HCT116 (cell line): ENCODE results near the gene FNBP1. TPM values are rescaled to one million over a fixed set of nuclear protein-coding genes. Genes with fewer than 3 reads are reported as not detected.

ENCODE experiments used
- ATAC-seq: fragments of 200-7000 bp; cut with Tn5 transposase; 2 replicates; pipeline ENCODE4 v1.9.1; 2020; ENCODE audit warnings: mild to moderate bottlenecking, moderate library complexity
- BruUV-seq: library from RNA; stranded (reverse); fragments of 400-500 nt; replicated peaks from 2 replicates; lab custom pipeline; 2021; lab: Mats Ljungman, UMichigan
- CTCF ChIA-PET: fragments of 300-600 bp; sonication (Branson Sonifier 250); formaldehyde crosslinking; loops from one replicate; lab custom pipeline; 2021; ENCODE audit warnings: antibody characterized with exemption; lab: Charles Lee
- POLR2A ChIA-PET: fragments of 300-600, 350-600 bp; sonication (Branson Sonifier 250); formaldehyde crosslinking; loops from one replicate; lab custom pipeline; 2021; ENCODE audit warnings: antibody characterized with exemption; lab: Charles Lee
- RAD21 ChIA-PET, 2 experiments: fragments of 300-600 bp; sonication (Branson Sonifier 250); formaldehyde crosslinking; loops; one replicate each; lab custom pipeline; 2023; ENCODE audit warnings: low total read pairs in 2 of 2; ENCODE audit not compliant: uncharacterized antibody in 2 of 2, unreplicated experiment in 2 of 2, low non-redundant PET in 1 of 2; lab: Charles Lee
- DNase-seq: peaks from one replicate; pipeline ENCODE4 v3.0.0-alpha.2; 2010; ENCODE audit warnings: low read depth, low spot score
- H2AFZ ChIP-seq: fragments of 200-600 bp; shearing (Covaris generic), sonication (generic); 2 replicates; pipeline ENCODE4 v1.6.1; 2017; ENCODE audit warnings: low read depth, mixed run types, mixed read lengths, antibody characterized with exemption, low read length; ENCODE audit not compliant: poor library complexity, severe bottlenecking
- H3K27ac ChIP-seq: 2 replicates; pipeline ENCODE4 v1.5.1; 2012; ENCODE audit warnings: low read depth, low read length
- H3K27me3 ChIP-seq: fragments of 200-600 bp; sonication (generic); 2 replicates; pipeline ENCODE4 v1.6.1; 2016; ENCODE audit warnings: mixed run types, low read length, mixed read lengths; ENCODE audit not compliant: insufficient read depth
- H3K36me3 ChIP-seq, 2 experiments: fragments of 200-500 bp in 1 of 2; fragments of 200-600 bp in 1 of 2; sonication (Bioruptor generic) in 1 of 2; sonication (generic) in 1 of 2; 2 replicates each; pipeline versions ENCODE4 v1.5.1 to v1.6.1; 2014 to 2016; ENCODE audit warnings: low read length in 2 of 2, inconsistent platforms in 1 of 2, mixed read lengths in 1 of 2, mixed run types in 1 of 2; ENCODE audit not compliant: insufficient read depth in 2 of 2, control insufficient read depth in 1 of 2
- H3K4me1 ChIP-seq, 2 experiments: fragments of 200-600 bp in 1 of 2; sonication (generic) in 1 of 2; 2 replicates each; pipeline versions ENCODE4 v1.5.1 to v1.6.1; 2012 to 2017; ENCODE audit warnings: low read length in 2 of 2, inconsistent platforms in 1 of 2, mild to moderate bottlenecking in 1 of 2, mixed read lengths in 1 of 2, mixed run types in 1 of 2, moderate library complexity in 1 of 2; ENCODE audit not compliant: insufficient read depth in 2 of 2, control insufficient read depth in 1 of 2
- H3K4me2 ChIP-seq: fragments of 200-600 bp; sonication (generic); 2 replicates; pipeline ENCODE4 v1.6.1; 2017; ENCODE audit warnings: mixed run types, low read length, mixed read lengths
- H3K4me3 ChIP-seq, 2 experiments: fragments of 200-600 bp in 1 of 2; sonication (generic) in 1 of 2; replicated peaks in 1 of 2; 2 replicates each; pipeline ENCODE4 v1.5.1; 2011 to 2016; ENCODE audit warnings: low read length in 2 of 2, control low read depth in 1 of 2, low read depth in 1 of 2, mild to moderate bottlenecking in 1 of 2, mixed read lengths in 1 of 2, mixed run types in 1 of 2
- H3K79me2 ChIP-seq: fragments of 200-600 bp; sonication (generic); 2 replicates; pipeline ENCODE4 v1.6.1; 2017; ENCODE audit warnings: mild to moderate bottlenecking, mixed run types, low read length, moderate library complexity, mixed read lengths; ENCODE audit not compliant: insufficient read depth
- H3K9ac ChIP-seq: fragments of 200-600 bp; sonication (generic); 2 replicates; pipeline ENCODE4 v1.6.1; 2016; ENCODE audit warnings: low read length, mixed read lengths
- H3K9me2 ChIP-seq: fragments of 200-600 bp; sonication (generic), shearing (Covaris generic); 2 replicates; pipeline ENCODE4 v1.6.1; 2017; ENCODE audit warnings: mixed run types, mild to moderate bottlenecking, moderate library complexity; ENCODE audit not compliant: insufficient read depth
- H3K9me3 ChIP-seq, 2 experiments: fragments of 200-500 bp in 1 of 2; fragments of 200-600 bp in 1 of 2; sonication (Bioruptor generic) in 1 of 2; sonication (generic) in 1 of 2; 2 replicates each; pipeline ENCODE4 v1.6.1; 2014 to 2017; ENCODE audit warnings: low read length in 2 of 2, mixed read lengths in 2 of 2, inconsistent platforms in 1 of 2, low read depth in 1 of 2, mild to moderate bottlenecking in 1 of 2, mixed run types in 1 of 2, moderate library complexity in 1 of 2; ENCODE audit not compliant: control insufficient read depth in 1 of 2, insufficient read depth in 1 of 2
- H4K20me1 ChIP-seq: fragments of 200-600 bp; sonication (generic), shearing (Covaris generic); 2 replicates; pipeline ENCODE4 v1.6.1; 2017; ENCODE audit warnings: mixed run types, mild to moderate bottlenecking, moderate library complexity; ENCODE audit not compliant: insufficient read depth
- CBX3 ChIP-seq: IDR thresholded peaks from 2 replicates; pipeline ENCODE4 v1.6.1; 2012; ENCODE audit warnings: low read depth
- CEBPB ChIP-seq: IDR thresholded peaks from 2 replicates; pipeline ENCODE4 v1.6.1; 2012; ENCODE audit warnings: low read depth
- CTCF ChIP-seq, 3 experiments: fragments of 200-600 bp in 1 of 3; sonication (generic) in 1 of 3; IDR thresholded peaks in 2 of 3; conservative IDR thresholded peaks in 1 of 3; 2 replicates each; pipeline ENCODE4 v1.5.1; 2012 to 2017; ENCODE audit warnings: low read depth in 2 of 3, low read length in 2 of 3, antibody characterized with exemption in 1 of 3, borderline replicate concordance in 1 of 3, control low read depth in 1 of 3, mild to moderate bottlenecking in 1 of 3, mixed read lengths in 1 of 3, mixed run types in 1 of 3, moderate library complexity in 1 of 3; ENCODE audit not compliant: insufficient read depth in 1 of 3
- EGR1 ChIP-seq: IDR thresholded peaks from 2 replicates; pipeline ENCODE4 v1.6.1; 2012; ENCODE audit warnings: low read depth
- EZH2phosphoT487 ChIP-seq: fragments of 200-600 bp; IDR thresholded peaks from 2 replicates; pipeline ENCODE4 v1.6.1; 2018; ENCODE audit warnings: antibody characterized with exemption, borderline replicate concordance
- FOSL1 ChIP-seq: IDR thresholded peaks from 2 replicates; pipeline ENCODE4 v1.6.1; 2012; ENCODE audit warnings: low read depth
- JUND ChIP-seq: IDR thresholded peaks from 2 replicates; pipeline ENCODE4 v1.6.1; 2012
- POLR2A ChIP-seq: IDR thresholded peaks from 2 replicates; pipeline ENCODE4 v1.7.0; 2011; ENCODE audit warnings: borderline replicate concordance; ENCODE audit not compliant: insufficient read depth, insufficient read length; ENCODE audit errors: extremely low read depth
- POLR2AphosphoS5 ChIP-seq: IDR thresholded peaks from 2 replicates; pipeline ENCODE4 v1.6.1; 2011; ENCODE audit warnings: mild to moderate bottlenecking, low read depth, low read length, moderate library complexity
- RAD21 ChIP-seq: IDR thresholded peaks from 2 replicates; pipeline ENCODE4 v1.6.1; 2012; ENCODE audit warnings: low read depth, mild to moderate bottlenecking
- REST ChIP-seq: IDR thresholded peaks from 2 replicates; pipeline ENCODE4 v1.6.1; 2012; ENCODE audit warnings: low read depth
- SIN3A ChIP-seq: IDR thresholded peaks from 2 replicates; pipeline ENCODE4 v1.6.1; 2012; ENCODE audit warnings: low read depth
- SP1 ChIP-seq: IDR thresholded peaks from 2 replicates; pipeline ENCODE4 v1.6.1; 2012; ENCODE audit warnings: low read depth
- YY1 ChIP-seq: IDR thresholded peaks from 2 replicates; pipeline ENCODE4 v1.6.1; 2011; ENCODE audit warnings: low read length, low read depth, moderate library complexity, mild to moderate bottlenecking; ENCODE audit not compliant: insufficient replicate concordance; ENCODE audit errors: extremely low read depth
- ZNF274 ChIP-seq: fragments of 200-500 bp; sonication (Bioruptor generic); IDR thresholded peaks from 2 replicates; pipeline ENCODE4 v1.6.1; 2014; ENCODE audit warnings: mild to moderate bottlenecking, low read depth, low read length, inconsistent platforms
- intact Hi-C: fragments of 100-400 bp; cut with micrococcal nuclease; formaldehyde crosslinking; loops from 2 replicates; pipeline ENCODE4 v1.10.0; 2022
- total RNA-seq: library from RNA; stranded (reverse); gene quantifications from one replicate; pipeline ENCODE4 v1.2.1, GENCODE V29; 2021; ENCODE audit not compliant: unreplicated experiment
- TF ChIP-seq, protein P1 (sequence below): IDR thresholded peaks from 2 replicates; pipeline ENCODE4 v1.6.1; 2011; ENCODE audit warnings: mild to moderate bottlenecking, low read length, moderate library complexity; ENCODE audit not compliant: insufficient replicate concordance; ENCODE audit errors: extremely low read depth
- TF ChIP-seq, protein P2 (sequence below): IDR thresholded peaks from 2 replicates; pipeline ENCODE4 v1.6.1; 2012
- TF ChIP-seq, protein P3 (sequence below): IDR thresholded peaks from 2 replicates; pipeline ENCODE4 v1.6.1; 2012

Gene FNBP1
- total RNA-seq, 1 experiment from 2014 or later, result 25.0 TPM

- ChIA-PET CTCF (no interaction called here), POLR2A (no interaction called here), RAD21 (no interaction called here)
- TF ChIP-seq ZNF274 (no peak), RAD21 (no peak), SP1 (no peak), FOSL1 (no peak), EZH2phosphoT487 (no peak), POLR2A (no peak), CTCF (IDR thresholded peaks at IDR 0.05 in 2 of 3, conservative IDR thresholded peaks at IDR 0.05 in 1 of 3; ENCODE audit: borderline replicate concordance in 1 of 3, insufficient read depth in 1 of 3, low read depth in 2 of 3, low read length in 2 of 3) (no peak), POLR2AphosphoS5 (no peak), CBX3 (no peak), JUND (no peak), YY1 (no peak), EGR1 (no peak), SIN3A (no peak), REST (no peak), CEBPB (no peak)
- TF ChIP-seq, protein P1, sequence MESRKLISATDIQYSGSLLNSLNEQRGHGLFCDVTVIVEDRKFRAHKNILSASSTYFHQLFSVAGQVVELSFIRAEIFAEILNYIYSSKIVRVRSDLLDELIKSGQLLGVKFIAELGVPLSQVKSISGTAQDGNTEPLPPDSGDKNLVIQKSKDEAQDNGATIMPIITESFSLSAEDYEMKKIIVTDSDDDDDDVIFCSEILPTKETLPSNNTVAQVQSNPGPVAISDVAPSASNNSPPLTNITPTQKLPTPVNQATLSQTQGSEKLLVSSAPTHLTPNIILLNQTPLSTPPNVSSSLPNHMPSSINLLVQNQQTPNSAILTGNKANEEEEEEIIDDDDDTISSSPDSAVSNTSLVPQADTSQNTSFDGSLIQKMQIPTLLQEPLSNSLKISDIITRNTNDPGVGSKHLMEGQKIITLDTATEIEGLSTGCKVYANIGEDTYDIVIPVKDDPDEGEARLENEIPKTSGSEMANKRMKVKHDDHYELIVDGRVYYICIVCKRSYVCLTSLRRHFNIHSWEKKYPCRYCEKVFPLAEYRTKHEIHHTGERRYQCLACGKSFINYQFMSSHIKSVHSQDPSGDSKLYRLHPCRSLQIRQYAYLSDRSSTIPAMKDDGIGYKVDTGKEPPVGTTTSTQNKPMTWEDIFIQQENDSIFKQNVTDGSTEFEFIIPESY, result no peak
- TF ChIP-seq, protein P2, sequence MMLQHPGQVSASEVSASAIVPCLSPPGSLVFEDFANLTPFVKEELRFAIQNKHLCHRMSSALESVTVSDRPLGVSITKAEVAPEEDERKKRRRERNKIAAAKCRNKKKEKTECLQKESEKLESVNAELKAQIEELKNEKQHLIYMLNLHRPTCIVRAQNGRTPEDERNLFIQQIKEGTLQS, result no peak
- TF ChIP-seq, protein P3, sequence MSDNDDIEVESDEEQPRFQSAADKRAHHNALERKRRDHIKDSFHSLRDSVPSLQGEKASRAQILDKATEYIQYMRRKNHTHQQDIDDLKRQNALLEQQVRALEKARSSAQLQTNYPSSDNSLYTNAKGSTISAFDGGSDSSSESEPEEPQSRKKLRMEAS, result no peak
- BruUV-seq, result no TSS peak
- intact Hi-C loops, result no loop called here
- Histone ChIP-seq H3K9me2 (no peaks in the 10 kb centered on the region), H3K4me3 (no peak overlapping the region), H3K36me3 (no peaks in the 10 kb centered on the region), H2AFZ (no peak overlapping the region), H3K27ac (no peak overlapping the region), H4K20me1 (no peaks in the 10 kb centered on the region), H3K9ac (no peak overlapping the region), H3K4me1 (peaks cover 18 to 37% of the 10 kb centered on the region in 2 experiments), H3K27me3 (no peaks in the 10 kb centered on the region), H3K79me2 (no peaks in the 10 kb centered on the region), H3K9me3 (no peaks in the 10 kb centered on the region), H3K4me2 (no peak overlapping the region)
- no peak for DNase-seq
- ATAC-seq, result no peak
Observed at GRCh38 chr9:129994882-129995281, 48.1 kb downstream of the FNBP1 start.
